Measurements from ENCODE around the gene AGER. TPM values are rescaled to one million over a fixed set of nuclear protein-coding genes. Genes with fewer than 3 reads are reported as not detected.
"Not testable (repeated sequence)": the region's sequence is repeated elsewhere in the genome, so short reads cannot be mapped to it uniquely, and the experiment has no call there.

AGER gene
- total RNA-seq, 2 donors from 2014 or later = 29.8 to 35.2 TPM

DNA sequence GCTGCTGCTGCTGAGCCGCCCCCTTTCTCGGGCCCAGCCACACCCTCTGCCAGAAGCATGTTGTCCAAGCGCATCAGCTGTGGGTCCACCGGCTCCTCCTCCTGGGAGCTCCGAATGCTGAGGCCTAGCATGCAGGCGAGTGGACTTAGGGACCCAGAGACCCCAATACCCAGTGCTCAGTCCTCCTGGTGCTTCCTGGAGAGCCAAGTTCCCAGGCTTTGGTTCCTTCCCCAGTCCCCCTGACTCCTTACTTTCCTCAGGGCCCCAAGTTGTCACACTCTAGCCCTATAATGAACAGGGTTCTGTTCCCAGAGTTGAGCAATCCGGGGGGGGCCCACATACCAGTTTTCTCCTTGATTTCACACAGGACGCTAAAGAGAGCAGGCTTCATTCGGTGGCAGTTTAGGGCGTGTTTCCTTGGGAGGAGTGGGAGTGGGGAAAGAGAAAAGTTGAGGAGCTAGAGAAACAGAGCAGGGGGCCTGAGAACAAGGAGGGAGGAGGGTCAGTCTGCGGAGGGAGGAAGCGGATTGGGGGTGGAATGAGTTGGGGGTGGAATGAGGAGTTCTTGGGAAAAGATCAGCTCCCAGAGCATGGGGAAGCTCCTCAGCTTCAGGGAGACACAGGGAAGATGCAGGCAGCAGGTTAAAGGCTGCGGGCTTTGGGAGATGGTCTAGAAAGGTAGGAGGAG lies 4.5 kb upstream of the AGER start:
- Histone ChIP-seq H3K9ac (ENCODE audit: extremely low read depth, low read length, poor library complexity, severe bottlenecking) (peak overlapping the region; percentile 80), H3K36me3 (ENCODE audit: control insufficient read depth, insufficient read depth, low read length) (peaks cover 21% of the 10 kb centered on the region), H3K27me3 (ENCODE audit: control insufficient read depth, insufficient read depth, low read length, poor library complexity, severe bottlenecking) (no peaks in the 10 kb centered on the region), H3K9me3 (ENCODE audit: control insufficient read depth, low read length) (no peaks in the 10 kb centered on the region), H3K27ac (ENCODE audit: low read depth, low read length) (peak overlapping the region; percentile 36), H3K4me1 (ENCODE audit: control insufficient read depth, insufficient read depth, low read length) (peaks cover 8% of the 10 kb centered on the region), H3K4me3 (ENCODE audit: low read length) (peak overlapping the region; percentile 88)
- H3K9me3 Mint-ChIP-seq = no peaks in the 10 kb centered on the region
- TF ChIP-seq, protein P1, sequence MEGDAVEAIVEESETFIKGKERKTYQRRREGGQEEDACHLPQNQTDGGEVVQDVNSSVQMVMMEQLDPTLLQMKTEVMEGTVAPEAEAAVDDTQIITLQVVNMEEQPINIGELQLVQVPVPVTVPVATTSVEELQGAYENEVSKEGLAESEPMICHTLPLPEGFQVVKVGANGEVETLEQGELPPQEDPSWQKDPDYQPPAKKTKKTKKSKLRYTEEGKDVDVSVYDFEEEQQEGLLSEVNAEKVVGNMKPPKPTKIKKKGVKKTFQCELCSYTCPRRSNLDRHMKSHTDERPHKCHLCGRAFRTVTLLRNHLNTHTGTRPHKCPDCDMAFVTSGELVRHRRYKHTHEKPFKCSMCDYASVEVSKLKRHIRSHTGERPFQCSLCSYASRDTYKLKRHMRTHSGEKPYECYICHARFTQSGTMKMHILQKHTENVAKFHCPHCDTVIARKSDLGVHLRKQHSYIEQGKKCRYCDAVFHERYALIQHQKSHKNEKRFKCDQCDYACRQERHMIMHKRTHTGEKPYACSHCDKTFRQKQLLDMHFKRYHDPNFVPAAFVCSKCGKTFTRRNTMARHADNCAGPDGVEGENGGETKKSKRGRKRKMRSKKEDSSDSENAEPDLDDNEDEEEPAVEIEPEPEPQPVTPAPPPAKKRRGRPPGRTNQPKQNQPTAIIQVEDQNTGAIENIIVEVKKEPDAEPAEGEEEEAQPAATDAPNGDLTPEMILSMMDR (conservative IDR thresholded peaks at IDR 0.05) = no peak
- H3K36me3 Mint-ChIP-seq (ENCODE audit: low read depth) = peaks cover 34% of the 10 kb centered on the region
- peaks cover 43% of the 10 kb centered on the region for H3K4me1 Mint-ChIP-seq
- no peaks in the 10 kb centered on the region for H3K27me3 Mint-ChIP-seq (ENCODE audit: insufficient read depth)
- peak overlapping the region; percentile 92 for H3K27ac Mint-ChIP-seq
- DNase-seq = no peak
- 52 to 59% methylated on average over 6 to 11 of the region's 13 CpGs for WGBS, 2 experiments (ENCODE audit: insufficient coverage in 1 of 2, insufficient read length in 1 of 2)
- H3K4me3 Mint-ChIP-seq = peak overlapping the region; percentile 86

DNA sequence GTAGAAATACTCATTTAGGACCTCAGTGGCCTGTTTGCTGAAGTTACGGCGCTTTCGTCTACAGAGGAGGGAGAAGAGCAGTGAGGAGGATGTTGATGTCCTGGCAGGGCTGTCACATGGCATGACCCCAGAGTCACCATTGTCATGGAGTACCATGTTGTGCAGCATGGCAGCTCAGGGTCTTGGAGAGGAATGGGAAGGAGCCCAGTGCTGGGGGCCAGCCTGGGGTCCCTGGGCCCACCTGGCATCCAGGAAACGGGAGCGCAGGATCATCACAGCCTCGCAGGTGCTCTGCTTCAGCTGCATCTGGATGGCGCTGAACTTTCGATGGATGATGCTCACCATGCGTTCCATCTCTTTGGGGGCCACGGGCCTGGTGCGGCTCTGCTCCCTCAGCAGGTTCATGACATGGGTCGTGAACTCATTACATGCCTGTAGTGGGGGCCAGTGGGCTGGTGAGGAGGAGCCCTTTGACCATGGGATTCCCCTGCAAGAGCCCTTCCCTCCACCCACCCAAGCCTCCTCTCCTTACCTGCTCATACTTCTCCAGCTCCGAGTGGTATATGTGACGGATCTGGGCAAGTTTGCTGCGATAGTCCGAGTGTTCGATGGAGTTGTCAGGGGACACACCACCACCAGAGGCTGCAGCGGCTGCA lies 3.8 kb upstream of the AGER start:
- not testable (repeated sequence) for H3K9ac ChIP-seq (ENCODE audit: extremely low read depth, low read length, poor library complexity, severe bottlenecking); H3K9me3 Mint-ChIP-seq; DNase-seq; H3K27me3 Mint-ChIP-seq (ENCODE audit: insufficient read depth); H3K27ac ChIP-seq (ENCODE audit: low read depth, low read length); H3K9me3 ChIP-seq (ENCODE audit: control insufficient read depth, low read length); H3K27me3 ChIP-seq (ENCODE audit: control insufficient read depth, insufficient read depth, low read length, poor library complexity, severe bottlenecking); H3K4me1 ChIP-seq (ENCODE audit: control insufficient read depth, insufficient read depth, low read length)
- peak overlapping the region; percentile 88 for H3K4me3 ChIP-seq (ENCODE audit: low read length)
- H3K4me1 Mint-ChIP-seq = peaks cover 40% of the 10 kb centered on the region
- H3K36me3 ChIP-seq (ENCODE audit: control insufficient read depth, insufficient read depth, low read length) = peaks cover 21% of the 10 kb centered on the region
- H3K36me3 Mint-ChIP-seq (ENCODE audit: low read depth) = peaks cover 37% of the 10 kb centered on the region
- peak overlapping the region; percentile 86 for H3K4me3 Mint-ChIP-seq
- 94% methylated on average over 14 of the region's 18 CpGs; no CpG with 5 or more reads in 1 of the 2 experiments for WGBS, 2 experiments (ENCODE audit: insufficient coverage in 1 of 2, insufficient read length in 1 of 2)
- peak overlapping the region; percentile 15 for H3K27ac Mint-ChIP-seq

DNA sequence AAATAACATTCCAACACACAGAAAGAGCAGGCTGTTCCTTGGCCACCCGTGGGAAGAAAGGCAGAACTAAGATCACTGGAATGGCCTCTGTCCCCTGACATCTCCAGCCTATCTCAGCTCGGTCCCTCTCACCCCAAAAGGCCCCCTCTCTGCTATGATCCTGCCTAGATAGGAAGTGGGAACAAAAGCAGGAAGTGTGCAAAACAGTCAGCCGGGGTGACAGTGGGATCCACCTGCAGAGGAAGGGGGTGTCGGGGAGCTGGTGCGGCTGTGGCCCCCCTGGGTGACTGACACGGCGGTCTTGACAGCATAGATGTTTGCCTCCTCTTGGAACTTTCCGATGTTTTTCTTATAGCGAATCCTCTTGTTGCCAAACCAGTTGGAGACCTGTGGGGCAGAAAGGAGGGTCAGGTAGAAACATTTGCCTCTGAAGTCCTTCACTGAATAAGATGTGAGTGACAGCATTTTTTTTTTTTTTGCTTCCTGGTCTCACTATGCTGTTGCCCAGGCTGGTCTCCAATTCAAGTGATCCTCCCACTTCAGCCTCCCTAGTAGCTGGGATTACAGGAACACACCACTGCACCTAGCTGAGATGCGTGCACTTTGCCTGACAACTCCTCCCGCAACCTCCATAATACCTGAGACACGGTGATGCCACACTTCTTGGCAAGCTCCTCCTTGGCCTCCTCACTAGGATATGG lies 3.1 kb upstream of the AGER start:
- H3K9me3 ChIP-seq (ENCODE audit: control insufficient read depth, low read length) = no peaks in the 10 kb centered on the region
- no peak overlapping the region for H3K4me3 Mint-ChIP-seq
- no peak for DNase-seq
- peaks cover 39% of the 10 kb centered on the region for H3K36me3 Mint-ChIP-seq (ENCODE audit: low read depth)
- 92 to 96% methylated on average over 9 to 12 of the region's 12 CpGs for WGBS, 2 experiments (ENCODE audit: insufficient coverage in 1 of 2, insufficient read length in 1 of 2)
- peaks cover 4% of the 10 kb centered on the region for H3K4me1 ChIP-seq (ENCODE audit: control insufficient read depth, insufficient read depth, low read length)
- H3K27ac Mint-ChIP-seq = peak overlapping the region; percentile 15
- no peak overlapping the region for H3K4me3 ChIP-seq (ENCODE audit: low read length)
- no peak overlapping the region for H3K27ac ChIP-seq (ENCODE audit: low read depth, low read length)
- TF ChIP-seq, protein P1 (conservative IDR thresholded peaks at IDR 0.05) = no peak
- H3K36me3 ChIP-seq (ENCODE audit: control insufficient read depth, insufficient read depth, low read length) = peaks cover 21% of the 10 kb centered on the region
- no peaks in the 10 kb centered on the region for H3K27me3 ChIP-seq (ENCODE audit: control insufficient read depth, insufficient read depth, low read length, poor library complexity, severe bottlenecking)
- H3K9me3 Mint-ChIP-seq = no peaks in the 10 kb centered on the region
- no peak overlapping the region for H3K9ac ChIP-seq (ENCODE audit: extremely low read depth, low read length, poor library complexity, severe bottlenecking)
- peaks cover 43% of the 10 kb centered on the region for H3K4me1 Mint-ChIP-seq
- H3K27me3 Mint-ChIP-seq (ENCODE audit: insufficient read depth) = no peaks in the 10 kb centered on the region

DNA sequence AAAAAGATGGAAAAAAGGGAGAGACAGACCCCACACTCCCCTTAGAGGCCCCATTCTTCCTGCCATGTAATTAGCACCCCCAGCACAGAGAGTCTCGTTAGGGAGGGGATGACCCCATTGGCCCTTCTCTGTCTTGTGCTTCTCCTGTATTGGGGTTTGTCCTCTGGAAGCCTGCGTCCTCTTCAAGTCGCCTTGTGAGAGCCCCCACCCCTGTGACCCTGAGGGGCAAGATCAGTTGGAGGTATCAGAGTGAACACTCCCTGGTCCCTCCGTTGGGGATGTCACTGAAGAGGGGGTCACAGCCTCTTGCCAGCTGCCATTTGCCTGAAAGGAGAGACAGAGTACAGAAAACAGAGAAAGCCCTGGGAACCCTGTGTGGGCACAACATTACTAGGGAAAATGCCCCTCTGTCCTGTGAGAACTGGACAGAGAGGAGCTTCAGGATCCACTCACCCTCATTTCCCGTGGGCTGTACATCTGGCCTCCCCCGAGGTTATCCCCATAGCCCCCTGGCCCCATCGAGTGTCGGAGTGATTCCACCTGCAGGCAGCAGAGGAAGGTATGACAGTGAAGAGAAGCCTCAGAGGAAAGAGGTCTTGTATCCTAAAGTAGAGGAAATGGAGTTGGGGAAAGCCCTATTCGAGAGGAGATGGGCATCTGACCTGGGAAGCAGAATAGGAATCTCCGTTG lies 2.2 kb upstream of the AGER start:
- not testable (repeated sequence) for DNase-seq; H3K9ac ChIP-seq (ENCODE audit: extremely low read depth, low read length, poor library complexity, severe bottlenecking); H3K9me3 Mint-ChIP-seq; H3K27ac ChIP-seq (ENCODE audit: low read depth, low read length); H3K4me1 ChIP-seq (ENCODE audit: control insufficient read depth, insufficient read depth, low read length); H3K9me3 ChIP-seq (ENCODE audit: control insufficient read depth, low read length); H3K27me3 ChIP-seq (ENCODE audit: control insufficient read depth, insufficient read depth, low read length, poor library complexity, severe bottlenecking); H3K4me3 ChIP-seq (ENCODE audit: low read length); H3K27me3 Mint-ChIP-seq (ENCODE audit: insufficient read depth)
- 89 to 90% methylated on average over 6 to 10 of the region's 10 CpGs for WGBS, 2 experiments (ENCODE audit: insufficient coverage in 1 of 2, insufficient read length in 1 of 2)
- H3K36me3 Mint-ChIP-seq (ENCODE audit: low read depth) = peaks cover 45% of the 10 kb centered on the region
- H3K27ac Mint-ChIP-seq = peak overlapping the region; percentile 85
- peaks cover 42% of the 10 kb centered on the region for H3K4me1 Mint-ChIP-seq
- H3K36me3 ChIP-seq (ENCODE audit: control insufficient read depth, insufficient read depth, low read length) = peaks cover 24% of the 10 kb centered on the region
- H3K4me3 Mint-ChIP-seq = peak overlapping the region; percentile 21

DNA sequence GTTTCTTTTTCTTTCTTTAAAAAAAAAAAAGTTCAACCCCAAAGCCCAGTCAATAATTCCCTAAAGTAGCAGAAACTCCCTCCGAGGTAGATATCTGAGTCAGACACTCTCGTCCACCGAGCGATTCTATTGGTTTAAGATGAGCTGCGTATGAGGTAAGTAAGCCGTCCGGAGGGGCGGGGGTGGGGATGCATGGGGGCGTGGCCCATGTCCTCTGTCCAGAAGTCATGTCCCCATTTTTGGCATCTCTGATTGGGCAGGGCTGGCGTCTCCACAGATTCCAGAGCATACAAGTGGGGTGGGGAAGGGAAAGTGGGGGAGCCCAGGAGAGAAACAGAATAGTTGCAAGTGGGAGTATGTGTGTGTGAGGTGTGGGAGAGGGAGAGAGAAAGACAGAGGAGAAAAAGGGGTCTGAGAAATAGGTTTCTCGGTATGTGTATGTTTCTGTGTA lies 1.7 kb upstream of the AGER start:
- H3K27me3 Mint-ChIP-seq (ENCODE audit: insufficient read depth); H3K4me1 ChIP-seq (ENCODE audit: control insufficient read depth, insufficient read depth, low read length); H3K27ac ChIP-seq (ENCODE audit: low read depth, low read length); H3K9me3 Mint-ChIP-seq; H3K27me3 ChIP-seq (ENCODE audit: control insufficient read depth, insufficient read depth, low read length, poor library complexity, severe bottlenecking); H3K4me3 ChIP-seq (ENCODE audit: low read length); H3K9ac ChIP-seq (ENCODE audit: extremely low read depth, low read length, poor library complexity, severe bottlenecking); H3K9me3 ChIP-seq (ENCODE audit: control insufficient read depth, low read length): not testable (repeated sequence)
- 52 to 100% methylated on average over 1 to 11 of the region's 11 CpGs for WGBS, 2 experiments (ENCODE audit: insufficient coverage in 1 of 2, insufficient read length in 1 of 2)
- Mint-ChIP-seq H3K4me1 (peaks cover 38% of the 10 kb centered on the region), H3K36me3 (ENCODE audit: low read depth) (peaks cover 51% of the 10 kb centered on the region), H3K27ac (peak overlapping the region; percentile 85), H3K4me3 (peak overlapping the region; percentile 21)
- peaks cover 30% of the 10 kb centered on the region for H3K36me3 ChIP-seq (ENCODE audit: control insufficient read depth, insufficient read depth, low read length)
- peak; percentile 87 for DNase-seq

All from endodermal cell (in vitro differentiated cells).